GM10266 (cell line): ENCODE measurements around the gene NHSL2.

Experiments used
- DNase-seq: peaks from one replicate; pipeline ENCODE4 v3.0.0; 2012; ENCODE audit errors: extremely low spot score
- CTCF ChIP-seq: IDR thresholded peaks from 2 replicates; pipeline ENCODE4 v1.5.1; 2012; ENCODE audit warnings: mild to moderate bottlenecking, low read depth; ENCODE audit not compliant: control insufficient read depth, insufficient read depth; ENCODE audit errors: missing control alignments

The NHSL2 gene

GRCh38 chrX:72016881-72017783 lies 106.5 kb downstream of the NHSL2 start:
- no peak for TF ChIP-seq CTCF
- no peak for DNase-seq

GRCh38 chrX:72018277-72019112 lies 107.8 kb downstream of the NHSL2 start:
- peak; percentile 60 for TF ChIP-seq CTCF
- peak; percentile 77 for DNase-seq

- TF ChIP-seq CTCF, result no peak
- no peak for DNase-seq
Observed at GRCh38 chrX:72019487-72019886, 108.8 kb downstream of the NHSL2 start.

- TF ChIP-seq CTCF, result no peak
- DNase-seq, result no peak
Observed at GRCh38 chrX:72020204-72020603, 109.6 kb downstream of the NHSL2 start.

- no peak for TF ChIP-seq CTCF
- peak; percentile 18 for DNase-seq
Observed at GRCh38 chrX:72020788-72021187, 110.1 kb downstream of the NHSL2 start.

- peak; percentile 16 for DNase-seq
- TF ChIP-seq CTCF, result peak; percentile 31
Observed at GRCh38 chrX:72021975-72022374, 111.3 kb downstream of the NHSL2 start.
